Tibial artery (tissue), 4 donors: ENCODE data around the gene GORASP2.

Experiments used
- DNase-seq, 2 donors: peaks; one replicate each; pipeline ENCODE4 v3.0.0-alpha.2; 2019
- H3K27ac ChIP-seq, 2 donors: fragments of 200-600 bp; sonication (generic) in 1 of 2; 1 replicate in 1 of 2; 2 replicates in 1 of 2; pipeline ENCODE4 v1.5.1; 2018 to 2019; ENCODE audit warnings: mild to moderate bottlenecking in 1 of 2
- H3K27me3 ChIP-seq, 2 donors: fragments of 200-600 bp; sonication (generic) in 1 of 2; one replicate each; pipeline versions ENCODE4 v1.5.1 to v1.6.0; 2016 to 2019
- H3K36me3 ChIP-seq, 3 donors: fragments of 200-600 bp; sonication (generic) in 2 of 3; one replicate each; pipeline ENCODE4 v1.5.1; 2016 to 2019; ENCODE audit warnings: mild to moderate bottlenecking in 2 of 3
- H3K4me1 ChIP-seq, 4 donors: fragments of 200-600 bp; sonication (generic) in 2 of 4; 1 replicate in 3 of 4; 2 replicates in 1 of 4; pipeline ENCODE4 v1.5.1; 2016 to 2019
- H3K4me3 ChIP-seq, 2 donors: fragments of 200-600 bp; sonication (generic) in 1 of 2; 1 replicate in 1 of 2; 2 replicates in 1 of 2; pipeline ENCODE4 v1.5.1; 2018 to 2019; ENCODE audit warnings: mild to moderate bottlenecking in 2 of 2
- H3K9me3 ChIP-seq, 3 donors: fragments of 200-600 bp; sonication (generic) in 1 of 3; one replicate each; pipeline ENCODE4 v1.5.1; 2016 to 2019
- CTCF ChIP-seq, 2 experiments: fragments of 200-600 bp in 1 of 2; fragments of 450-650 bp in 1 of 2; IDR thresholded peaks; one replicate each; pipeline ENCODE4 v1.5.1; 2017 to 2019; ENCODE audit warnings: antibody characterized with exemption in 2 of 2, mild to moderate bottlenecking in 1 of 2, moderate library complexity in 1 of 2
- intact Hi-C: fragments of 100-400 bp; cut with DNase I; formaldehyde crosslinking; loops from one replicate; pipeline ENCODE4 v1.15.0; 2023; ENCODE audit warnings: low total_unique reads

GORASP2 gene

GRCh38 chr2:170968205-170969003 lies 39.4 kb downstream of the GORASP2 start:
- TF ChIP-seq CTCF (IDR thresholded peaks at IDR 0.05): no peak
- DNase-seq: no peak
- Histone ChIP-seq H3K27me3 (no peaks in the 10 kb centered on the region), H3K4me1 (peaks cover 0 to 7% (median 4%) of the 10 kb centered on the region in 4 donors), H3K4me3 (no peak overlapping the region), H3K27ac (no peak overlapping the region), H3K9me3 (no peaks in the 10 kb centered on the region), H3K36me3 (peaks cover 36 to 50% (median 38%) of the 10 kb centered on the region in 3 donors)
- intact Hi-C loops: no loop called here

- Histone ChIP-seq H3K4me3 (no peak overlapping the region), H3K27me3 (no peaks in the 10 kb centered on the region), H3K9me3 (no peaks in the 10 kb centered on the region), H3K4me1 (peaks cover 0 to 11% (median 5%) of the 10 kb centered on the region in 4 donors), H3K27ac (no peak overlapping the region), H3K36me3 (peaks cover 30 to 44% (median 32%) of the 10 kb centered on the region in 3 donors)
- intact Hi-C loops: no loop called here
- TF ChIP-seq CTCF (IDR thresholded peaks at IDR 0.05): no peak
- no peak for DNase-seq
Observed at GRCh38 chr2:170969030-170969429, 40.0 kb downstream of the GORASP2 start.

GRCh38 chr2:170969872-170970496 lies 40.9 kb downstream of the GORASP2 start:
- DNase-seq: no peak
- H3K27ac ChIP-seq: no peak overlapping the region
- peaks cover 0 to 15% (median 7%) of the 10 kb centered on the region in 4 donors for H3K4me1 ChIP-seq
- no peaks in the 10 kb centered on the region for H3K27me3 ChIP-seq
- intact Hi-C loops: loop anchor here (5.0 kb wide), 2 partner anchors 38 to 462 kb away; partner anchors contain the start of genes DCAF17 and METTL8
- peaks cover 22 to 34% (median 22%) of the 10 kb centered on the region in 3 donors for H3K36me3 ChIP-seq
- H3K9me3 ChIP-seq: no peaks in the 10 kb centered on the region
- TF ChIP-seq CTCF (IDR thresholded peaks at IDR 0.05): no peak
- H3K4me3 ChIP-seq: no peak overlapping the region

GRCh38 chr2:170971071-170971470 lies 42.0 kb downstream of the GORASP2 start:
- no peak for DNase-seq
- no peaks in the 10 kb centered on the region for H3K27me3 ChIP-seq
- intact Hi-C loops: loop anchor here (5.0 kb wide), 2 partner anchors 39 to 461 kb away; partner anchors contain the start of genes DCAF17 and METTL8

More at GRCh38 chr2:170971071-170971470, 42.0 kb downstream of the GORASP2 start:
- Histone ChIP-seq H3K36me3 (peaks cover 11 to 23% (median 11%) of the 10 kb centered on the region in 3 donors), H3K4me1 (peaks cover 0 to 15% (median 7%) of the 10 kb centered on the region in 4 donors), H3K4me3 (no peak overlapping the region), H3K27ac (no peak overlapping the region), H3K9me3 (no peaks in the 10 kb centered on the region)
- TF ChIP-seq CTCF (IDR thresholded peaks at IDR 0.05): no peak
